OCI-LY3 (cell line): ENCODE measurements around the gene CSH1.
"Not testable (repeated sequence)": the region's sequence is repeated elsewhere in the genome, so short reads cannot be mapped to it uniquely, and the experiment has no call there.

Source experiments
- CTCF ChIP-seq: fragments of 200-600, 300-600 bp; sonication (generic); IDR thresholded peaks from 2 replicates; pipeline ENCODE4 v1.5.1; 2014; ENCODE audit warnings: antibody characterized with exemption, low read length, low read depth
- EZH2phosphoT487 ChIP-seq: fragments of 200-600 bp; shearing (Covaris generic); IDR thresholded peaks from 2 replicates; pipeline ENCODE4 v1.6.1; 2018; ENCODE audit warnings: antibody characterized with exemption, mixed run types, low read depth

DNA sequence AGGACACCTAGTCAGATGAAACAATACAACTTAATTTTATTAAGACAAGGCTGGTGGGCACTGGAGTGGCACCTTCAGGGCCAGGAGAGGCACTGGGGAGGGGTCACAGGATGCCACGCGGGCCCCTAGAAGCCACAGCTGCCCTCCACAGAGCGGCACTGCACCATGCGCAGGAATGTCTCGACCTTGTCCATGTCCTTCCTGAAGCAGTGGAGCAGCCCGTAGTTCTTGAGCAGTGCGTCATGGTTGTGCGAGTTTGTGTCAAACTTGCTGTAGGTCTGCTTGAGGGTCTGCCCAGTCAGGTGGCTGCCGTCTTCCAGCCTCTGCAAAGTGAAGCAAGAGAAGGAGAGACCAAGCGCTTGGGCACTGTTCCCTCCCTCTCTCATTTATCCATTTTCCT, 13.2 kb upstream of the CSH1 start:
- not testable (repeated sequence) for TF ChIP-seq CTCF, EZH2phosphoT487
